IMR-90 (cell line): ENCODE data around the gene TTLL11.

Experiments used
- BHLHE40 ChIP-seq: fragments of 150-350 bp; IDR thresholded peaks from 2 replicates; pipeline ENCODE4 v1.6.1; 2016; ENCODE audit warnings: mild to moderate bottlenecking, low read depth, low read length
- CEBPB ChIP-seq: IDR thresholded peaks from 2 replicates; pipeline ENCODE4 v1.6.1; 2012; ENCODE audit warnings: low read depth, low read length, improper control_type of control experiment
- CHD1 ChIP-seq: IDR thresholded peaks from 2 replicates; pipeline ENCODE4 v1.6.1; 2012; ENCODE audit warnings: low read depth, low read length, improper control_type of control experiment
- CTCF ChIP-seq: conservative IDR thresholded peaks from 2 replicates; pipeline ENCODE4 v1.5.1; 2012; ENCODE audit warnings: mild to moderate bottlenecking, low read depth, low read length, improper control_type of control experiment
- ELK1 ChIP-seq: fragments of 150-350 bp; IDR thresholded peaks from 2 replicates; pipeline ENCODE4 v1.6.1; 2016; ENCODE audit warnings: low read depth, mild to moderate bottlenecking, low read length, moderate library complexity, borderline replicate concordance
- MXI1 ChIP-seq: IDR thresholded peaks from 2 replicates; pipeline ENCODE4 v1.6.1; 2012; ENCODE audit warnings: low read depth, mild to moderate bottlenecking, low read length, moderate library complexity, borderline replicate concordance
- NFE2L2 ChIP-seq: fragments of 150-350 bp; IDR thresholded peaks from 2 replicates; pipeline ENCODE4 v1.6.1; 2016; ENCODE audit warnings: low read depth, mild to moderate bottlenecking, low read length
- POLR2A ChIP-seq: IDR thresholded peaks from 2 replicates; pipeline ENCODE4 v1.6.1; 2012; ENCODE audit warnings: mild to moderate bottlenecking, low read depth, low read length
- RFX5 ChIP-seq: IDR thresholded peaks from 2 replicates; pipeline ENCODE4 v1.8.0; 2012; ENCODE audit warnings: low read depth, mild to moderate bottlenecking, low read length, moderate library complexity
- USF2 ChIP-seq: fragments of 150-350 bp; IDR thresholded peaks from 2 replicates; pipeline ENCODE4 v1.6.1; 2017; ENCODE audit warnings: mild to moderate bottlenecking, antibody characterized with exemption, low read length, low read depth

- TF ChIP-seq POLR2A, result no peak
- peak; percentile 19; the same call in 1 of the 2 replicates for TF ChIP-seq CTCF
- TF ChIP-seq BHLHE40, result no peak
- TF ChIP-seq USF2, result no peak
- TF ChIP-seq CEBPB, result no peak
- TF ChIP-seq RFX5, result no peak
- no peak for TF ChIP-seq ELK1
- no peak for TF ChIP-seq CHD1
- TF ChIP-seq NFE2L2, result no peak
- TF ChIP-seq MXI1, result no peak
Measured at GRCh38 chr9:121929893-121930875, 162.9 kb downstream of the TTLL11 start.
